ENCODE data around the gene CAPN15.

- TF ChIP-seq POLR2AphosphoS5 (IDR thresholded peaks at IDR 0.05): no peak
- no peak for TF ChIP-seq CTCF (IDR thresholded peaks at IDR 0.05)
- TF ChIP-seq POLR2A (IDR thresholded peaks at IDR 0.05): no peak
Measured at GRCh38 chr16:582218-582613, 54.7 kb downstream of the CAPN15 start.
